Upper lobe of right lung (tissue), 1 donor: ENCODE data around the gene DAP. TPM values are rescaled to one million over a fixed set of nuclear protein-coding genes. Genes with fewer than 3 reads are reported as not detected.

Experiments
- ATAC-seq: fragments of 200-7000 bp; cut with Tn5 transposase; one replicate; pipeline ENCODE4 v1.9.1; 2020; ENCODE audit warnings: mild to moderate bottlenecking, moderate library complexity
- DNase-seq: peaks from one replicate; pipeline ENCODE4 v3.0.0-alpha.2; 2020
- H3K27ac ChIP-seq: fragments of 200-600 bp; one replicate; pipeline ENCODE4 v1.8.0; 2022
- H3K27me3 ChIP-seq: fragments of 200-600 bp; one replicate; pipeline ENCODE4 v1.8.0; 2022; ENCODE audit warnings: mild to moderate bottlenecking
- H3K36me3 ChIP-seq: fragments of 200-600 bp; one replicate; pipeline ENCODE4 v1.8.0; 2022
- H3K4me1 ChIP-seq: fragments of 200-600 bp; one replicate; pipeline ENCODE4 v1.8.0; 2022
- H3K4me3 ChIP-seq: fragments of 200-600 bp; one replicate; pipeline ENCODE4 v1.8.0; 2022; ENCODE audit warnings: mild to moderate bottlenecking
- H3K9me3 ChIP-seq: fragments of 200-600 bp; one replicate; pipeline ENCODE4 v1.8.0; 2022
- CTCF ChIP-seq: fragments of 200-600 bp; IDR thresholded peaks from one replicate; pipeline ENCODE4 v1.8.0; 2022; ENCODE audit warnings: antibody characterized with exemption
- intact Hi-C: fragments of 100-400 bp; cut with DNase I; formaldehyde crosslinking; loops from one replicate; pipeline ENCODE4 v1.11.0; 2022
- total RNA-seq: library from RNA; stranded (reverse); fragmentation: NEBNext Ultra II Directional; extraction: Animal tissue kit (Norgen Biotek cat#: 25700); gene quantifications from one replicate; pipeline ENCODE4 v1.2.1, GENCODE V29; 2021
- donor health status: DM: no; HTN: yes; CAD: no; lungs with severe emphysema.

The DAP gene
- total RNA-seq, 1 donor from 2014 or later, result 105 TPM

- intact Hi-C loops, result loop anchor here (5.0 kb wide), 1 partner anchor 172 kb away; no protein-coding TSS in a partner anchor
- Histone ChIP-seq H3K4me1 (peaks cover 15% of the 10 kb centered on the region), H3K36me3 (no peaks in the 10 kb centered on the region)
Observed at GRCh38 chr5:10629682-10630081, 131.4 kb downstream of the DAP start.

More at GRCh38 chr5:10629682-10630081, 131.4 kb downstream of the DAP start:
- ATAC-seq (no peak), DNase-seq (peak; percentile 5)
- no peak for TF ChIP-seq CTCF
- Histone ChIP-seq H3K9me3 (no peaks in the 10 kb centered on the region), H3K4me3 (no peak overlapping the region), H3K27ac (no peak overlapping the region), H3K27me3 (no peaks in the 10 kb centered on the region)

Other genes starting within 250 kb of the DAP start
- 6.1 TPM for gene ANKRD33B, start 197.2 kb downstream of the DAP start, total RNA-seq